Parathyroid adenoma (tissue), 2 donors: ENCODE measurements around the gene ONECUT1.

Experiments
- H2AFZ ChIP-seq: fragments of 300-600 bp; sonication (generic); one replicate; pipeline ENCODE4 v1.7.0; 2017; ENCODE audit warnings: antibody characterized with exemption, mild to moderate bottlenecking
- H3K27ac ChIP-seq: fragments of 300-600 bp; sonication (generic); one replicate; pipeline ENCODE4 v1.7.0; 2017
- H3K27me3 ChIP-seq: fragments of 300-600 bp; sonication (generic); one replicate; pipeline ENCODE4 v1.7.0; 2017; ENCODE audit warnings: low read length; ENCODE audit not compliant: control insufficient read depth, insufficient read depth
- H3K36me3 ChIP-seq: fragments of 300-600 bp; sonication (generic); one replicate; pipeline ENCODE4 v1.7.0; 2017; ENCODE audit warnings: low read length; ENCODE audit not compliant: control insufficient read depth, insufficient read depth
- H3K4me1 ChIP-seq: fragments of 300-600 bp; sonication (generic); one replicate; pipeline ENCODE4 v1.7.0; 2017; ENCODE audit warnings: control low read depth
- H3K4me2 ChIP-seq: fragments of 300-600 bp; sonication (generic); one replicate; pipeline ENCODE4 v1.7.0; 2017; ENCODE audit warnings: low read length
- H3K4me3 ChIP-seq: fragments of 300-600 bp; sonication (generic); one replicate; pipeline ENCODE4 v1.7.0; 2017; ENCODE audit warnings: low read depth, low read length
- H3K79me2 ChIP-seq: fragments of 300-600 bp; sonication (generic); one replicate; pipeline ENCODE4 v1.7.0; 2017; ENCODE audit warnings: control low read depth
- H3K9ac ChIP-seq: fragments of 300-600 bp; sonication (generic); one replicate; pipeline ENCODE4 v1.7.0; 2017; ENCODE audit warnings: mild to moderate bottlenecking
- H3K9me3 ChIP-seq: fragments of 300-600 bp; sonication (generic); one replicate; pipeline ENCODE4 v1.7.0; 2017; ENCODE audit warnings: low read length; ENCODE audit not compliant: control insufficient read depth
- TF ChIP-seq, protein P1 (sequence below): fragments of 300-600 bp; sonication (generic); IDR thresholded peaks from one replicate; pipeline ENCODE4 v1.7.0; 2017; ENCODE audit warnings: antibody characterized with exemption, mild to moderate bottlenecking
- donor health status: primary hyperparathyroidism.

ONECUT1 gene

DNA sequence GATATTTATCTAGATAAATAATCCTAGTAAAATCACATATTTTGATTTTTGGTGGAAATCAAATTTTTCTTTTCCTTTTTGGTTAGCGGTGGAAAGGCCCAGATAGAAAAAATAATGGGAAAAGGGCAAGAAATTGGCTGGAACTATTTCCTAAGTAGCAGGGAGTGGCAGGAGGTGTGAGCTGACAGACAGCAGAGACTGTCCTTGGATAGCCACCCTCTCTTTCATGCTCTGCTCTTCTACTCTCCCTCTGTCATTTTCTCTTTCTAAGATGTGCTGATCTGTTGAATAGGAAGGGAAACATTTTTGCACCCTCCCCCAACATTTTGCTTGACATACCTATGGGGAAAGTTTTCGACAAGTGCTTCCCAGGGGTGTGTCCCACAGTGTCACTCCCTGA, 18.9 kb upstream of the ONECUT1 start:
- TF ChIP-seq, protein P1, sequence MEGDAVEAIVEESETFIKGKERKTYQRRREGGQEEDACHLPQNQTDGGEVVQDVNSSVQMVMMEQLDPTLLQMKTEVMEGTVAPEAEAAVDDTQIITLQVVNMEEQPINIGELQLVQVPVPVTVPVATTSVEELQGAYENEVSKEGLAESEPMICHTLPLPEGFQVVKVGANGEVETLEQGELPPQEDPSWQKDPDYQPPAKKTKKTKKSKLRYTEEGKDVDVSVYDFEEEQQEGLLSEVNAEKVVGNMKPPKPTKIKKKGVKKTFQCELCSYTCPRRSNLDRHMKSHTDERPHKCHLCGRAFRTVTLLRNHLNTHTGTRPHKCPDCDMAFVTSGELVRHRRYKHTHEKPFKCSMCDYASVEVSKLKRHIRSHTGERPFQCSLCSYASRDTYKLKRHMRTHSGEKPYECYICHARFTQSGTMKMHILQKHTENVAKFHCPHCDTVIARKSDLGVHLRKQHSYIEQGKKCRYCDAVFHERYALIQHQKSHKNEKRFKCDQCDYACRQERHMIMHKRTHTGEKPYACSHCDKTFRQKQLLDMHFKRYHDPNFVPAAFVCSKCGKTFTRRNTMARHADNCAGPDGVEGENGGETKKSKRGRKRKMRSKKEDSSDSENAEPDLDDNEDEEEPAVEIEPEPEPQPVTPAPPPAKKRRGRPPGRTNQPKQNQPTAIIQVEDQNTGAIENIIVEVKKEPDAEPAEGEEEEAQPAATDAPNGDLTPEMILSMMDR, result no peak
- no peaks in the 10 kb centered on the region for H3K79me2 ChIP-seq
- H3K4me1 ChIP-seq, result no peaks in the 10 kb centered on the region
- H3K9ac ChIP-seq, result no peak overlapping the region
- H2AFZ ChIP-seq, result no peak overlapping the region
- no peaks in the 10 kb centered on the region for H3K9me3 ChIP-seq
- H3K36me3 ChIP-seq, result no peaks in the 10 kb centered on the region
- no peak overlapping the region for H3K27ac ChIP-seq
- no peak overlapping the region for H3K4me3 ChIP-seq
- H3K27me3 ChIP-seq, result no peaks in the 10 kb centered on the region
- no peak overlapping the region for H3K4me2 ChIP-seq

DNA sequence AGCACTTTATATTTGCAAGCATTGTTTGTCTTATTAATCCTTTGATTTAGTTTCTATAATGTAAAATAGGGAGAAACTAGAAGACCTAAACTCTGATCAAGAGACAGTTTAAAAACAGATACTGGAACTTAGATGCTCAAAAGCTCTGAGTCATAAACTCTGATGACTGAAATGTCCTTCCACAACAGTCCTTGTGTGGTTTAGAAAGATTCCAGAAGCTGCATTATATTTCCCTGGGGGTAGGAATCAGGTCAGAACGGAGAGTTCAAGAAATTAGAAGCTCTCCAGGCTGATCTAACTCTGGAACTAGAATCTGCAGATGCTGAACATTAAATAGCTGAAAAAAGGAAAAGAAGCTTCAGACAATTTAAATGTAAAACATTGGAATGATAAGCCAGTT, 18.3 kb upstream of the ONECUT1 start:
- H3K4me3 ChIP-seq, result no peak overlapping the region
- H3K4me1 ChIP-seq, result no peaks in the 10 kb centered on the region
- no peaks in the 10 kb centered on the region for H3K36me3 ChIP-seq
- no peak overlapping the region for H3K4me2 ChIP-seq
- H3K9me3 ChIP-seq, result no peaks in the 10 kb centered on the region
- no peaks in the 10 kb centered on the region for H3K79me2 ChIP-seq
- TF ChIP-seq, protein P1, result no peak
- no peak overlapping the region for H3K9ac ChIP-seq
- no peak overlapping the region for H2AFZ ChIP-seq
- H3K27me3 ChIP-seq, result peaks cover 2% of the 10 kb centered on the region
- H3K27ac ChIP-seq, result no peak overlapping the region

DNA sequence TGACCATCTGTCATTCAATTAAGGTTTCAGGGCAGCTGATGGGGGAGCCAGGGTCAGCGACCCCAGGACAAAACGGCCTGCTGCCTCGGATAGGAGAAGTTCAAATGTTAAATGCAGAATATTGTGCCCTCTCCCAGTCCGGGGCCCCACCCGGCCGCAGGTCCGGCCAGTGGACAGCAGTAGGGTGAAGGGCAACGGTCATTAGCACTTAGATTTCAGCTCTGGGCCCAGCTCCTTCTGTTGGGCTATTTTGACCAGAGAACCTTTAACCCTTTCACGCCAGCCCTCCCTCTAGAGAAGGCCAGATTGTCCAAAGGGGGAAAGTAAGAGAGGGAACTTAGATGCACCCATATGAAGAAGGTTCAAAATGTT, 16.1 kb upstream of the ONECUT1 start:
- no peaks in the 10 kb centered on the region for H3K79me2 ChIP-seq
- no peak overlapping the region for H3K27ac ChIP-seq
- no peaks in the 10 kb centered on the region for H3K36me3 ChIP-seq
- no peak overlapping the region for H2AFZ ChIP-seq
- TF ChIP-seq, protein P1, result no peak
- no peak overlapping the region for H3K4me2 ChIP-seq
- H3K9me3 ChIP-seq, result no peaks in the 10 kb centered on the region
- no peak overlapping the region for H3K4me3 ChIP-seq
- H3K4me1 ChIP-seq, result no peaks in the 10 kb centered on the region
- H3K9ac ChIP-seq, result no peak overlapping the region
- H3K27me3 ChIP-seq, result peaks cover 2% of the 10 kb centered on the region

DNA sequence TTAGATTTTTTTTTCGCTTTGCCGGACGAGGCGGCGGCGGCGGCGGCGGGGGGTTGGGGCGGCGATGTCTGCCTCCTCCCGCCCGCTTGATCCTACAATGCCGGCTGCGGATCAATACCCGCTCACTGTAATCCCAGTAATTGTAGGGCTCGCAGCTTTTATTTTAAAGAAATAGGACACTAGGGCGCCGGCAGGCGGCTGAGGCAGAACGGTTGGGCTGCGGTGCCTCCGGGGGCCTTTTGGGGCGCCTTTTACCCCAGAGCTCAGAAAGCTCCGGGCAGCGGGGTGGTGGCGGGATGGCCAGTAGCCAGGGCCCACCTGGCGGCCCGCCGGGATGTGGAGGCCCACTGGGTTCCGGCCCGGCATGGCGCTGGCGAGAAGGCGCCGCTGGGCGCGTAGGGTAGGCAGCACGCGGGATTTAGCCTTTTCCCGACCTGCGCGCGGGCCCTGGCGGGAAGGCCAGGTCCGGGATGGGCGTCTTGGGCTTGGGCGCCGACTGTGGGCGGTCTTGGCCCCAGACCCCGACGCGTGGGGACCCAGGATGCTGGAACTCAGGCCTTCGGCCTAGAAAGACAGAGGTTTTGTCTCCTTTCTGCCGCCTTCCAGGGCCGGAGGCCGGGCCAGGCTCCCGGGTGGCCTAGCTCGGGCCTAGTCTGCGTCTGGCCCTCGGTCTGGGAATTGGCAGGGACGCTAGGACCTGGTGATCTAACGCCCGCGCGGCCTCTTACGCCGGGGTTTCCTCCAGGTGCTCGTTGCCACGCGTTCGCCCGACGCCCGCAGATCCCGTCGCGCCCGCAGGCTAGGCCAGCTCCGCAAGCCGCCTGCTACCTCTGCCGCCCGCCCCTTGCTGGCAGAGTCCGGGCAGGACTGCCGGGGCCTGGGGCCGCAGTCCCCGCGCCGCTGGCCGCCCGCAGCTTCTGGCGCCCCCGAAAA, 15.5 kb upstream of the ONECUT1 start:
- H3K27ac ChIP-seq, result no peak overlapping the region
- H3K36me3 ChIP-seq, result no peaks in the 10 kb centered on the region
- H3K4me3 ChIP-seq, result no peak overlapping the region
- H3K27me3 ChIP-seq, result peaks cover 2% of the 10 kb centered on the region
- no peak overlapping the region for H3K9ac ChIP-seq
- no peak overlapping the region for H2AFZ ChIP-seq
- H3K4me1 ChIP-seq, result no peaks in the 10 kb centered on the region
- no peaks in the 10 kb centered on the region for H3K79me2 ChIP-seq
- H3K4me2 ChIP-seq, result no peak overlapping the region
- H3K9me3 ChIP-seq, result no peaks in the 10 kb centered on the region
- TF ChIP-seq, protein P1, result no peak
